Cardiac muscle cell (in vitro differentiated cells and primary cell): ENCODE results near the gene GTF3A. TPM values are rescaled to one million over a fixed set of nuclear protein-coding genes. Genes with fewer than 3 reads are reported as not detected.

ENCODE experiments used
- DNase-seq, 2 donors: peaks; one replicate each; pipeline versions ENCODE4 v3.0.0 to v3.0.0-alpha.2; 2010 to 2017; ENCODE audit warnings: low read depth in 1 of 2, low spot score in 1 of 2
- H3K27ac ChIP-seq: fragments of 200-600 bp; sonication (generic); 2 replicates; pipeline ENCODE4 v1.5.1; 2016
- H3K27me3 ChIP-seq: fragments of 200-600 bp; sonication (generic); 2 replicates; pipeline ENCODE4 v1.6.0; 2016; ENCODE audit warnings: control low read depth
- H3K36me3 ChIP-seq: fragments of 200-600 bp; sonication (generic); 2 replicates; pipeline ENCODE4 v1.5.1; 2016; ENCODE audit warnings: control low read depth
- H3K4me1 ChIP-seq: fragments of 200-600 bp; sonication (generic); 2 replicates; pipeline ENCODE4 v1.8.1; 2017; ENCODE audit warnings: low read depth, mild to moderate bottlenecking, mixed run types
- H3K4me3 ChIP-seq: fragments of 200-600 bp; sonication (generic); 2 replicates; pipeline ENCODE4 v1.5.1; 2016; ENCODE audit warnings: mild to moderate bottlenecking
- H3K9me3 ChIP-seq: fragments of 200-600 bp; sonication (generic); 2 replicates; pipeline ENCODE4 v1.5.1; 2017; ENCODE audit warnings: low read depth, mild to moderate bottlenecking, control low read depth
- CTCF ChIP-seq: IDR thresholded peaks from 2 replicates; pipeline ENCODE4 v1.5.1; 2012; ENCODE audit warnings: low read depth, mild to moderate bottlenecking, low read length
- polyA plus RNA-seq: library from polyadenylated mRNA; unstranded; fragments of >200 nt; fragmentation: Nextera tagmentation; extraction: Ambion mirVana; gene quantifications from 2 replicates; pipeline ENCODE4 v1.2.1, GENCODE V29; 2016
- total RNA-seq: library from RNA; depleted of rRNA; stranded (reverse); fragments of >200 nt; gene quantifications from 2 replicates; pipeline ENCODE4 v1.2.3, GENCODE V29; 2016

Gene GTF3A
- total and polyA plus RNA-seq, 2 experiments from 2014 or later = 56.9 to 140 TPM

GRCh38 chr13:27406178-27406939 is 18.1 kb upstream of the GTF3A start:
- Histone ChIP-seq H3K27ac (no peak overlapping the region), H3K9me3 (no peaks in the 10 kb centered on the region), H3K36me3 (no peaks in the 10 kb centered on the region), H3K4me1 (peaks cover 6% of the 10 kb centered on the region), H3K27me3 (no peaks in the 10 kb centered on the region), H3K4me3 (no peak overlapping the region)
- TF ChIP-seq CTCF = peak; percentile 53
- DNase-seq = peak; percentile 35 to 56

- DNase-seq = peak in 1 of 2 donors; percentile 19
- no peaks in the 10 kb centered on the region for H3K9me3 ChIP-seq
- H3K27me3 ChIP-seq = peaks cover 8% of the 10 kb centered on the region
- H3K4me3 ChIP-seq = no peak overlapping the region
- no peak for TF ChIP-seq CTCF
- no peak overlapping the region for H3K27ac ChIP-seq
- peaks cover 3% of the 10 kb centered on the region for H3K4me1 ChIP-seq
- H3K36me3 ChIP-seq = no peaks in the 10 kb centered on the region
Observed at GRCh38 chr13:27408074-27408473, 16.3 kb upstream of the GTF3A start.

- Histone ChIP-seq H3K27ac (no peak overlapping the region), H3K4me1 (no peaks in the 10 kb centered on the region), H3K9me3 (no peaks in the 10 kb centered on the region), H3K36me3 (no peaks in the 10 kb centered on the region), H3K4me3 (no peak overlapping the region), H3K27me3 (peaks cover 8% of the 10 kb centered on the region)
- no peak for DNase-seq
- no peak for TF ChIP-seq CTCF
Observed at GRCh38 chr13:27409013-27409412, 15.4 kb upstream of the GTF3A start.

GRCh38 chr13:27411341-27411740 is 13.1 kb upstream of the GTF3A start:
- Histone ChIP-seq H3K27ac (no peak overlapping the region), H3K27me3 (peaks cover 14% of the 10 kb centered on the region), H3K9me3 (no peaks in the 10 kb centered on the region), H3K36me3 (no peaks in the 10 kb centered on the region), H3K4me1 (no peaks in the 10 kb centered on the region), H3K4me3 (no peak overlapping the region)
- no peak for DNase-seq
- no peak for TF ChIP-seq CTCF

- Histone ChIP-seq H3K9me3 (no peaks in the 10 kb centered on the region), H3K36me3 (no peaks in the 10 kb centered on the region), H3K27me3 (peaks cover 14% of the 10 kb centered on the region), H3K4me3 (no peak overlapping the region), H3K4me1 (no peaks in the 10 kb centered on the region), H3K27ac (no peak overlapping the region)
- DNase-seq = no peak
- TF ChIP-seq CTCF = no peak
Observed at GRCh38 chr13:27415116-27415515, 9.3 kb upstream of the GTF3A start.
